AG09319 (cell line): ENCODE results near the gene TSC22D2.

Source experiments
- DNase-seq: peaks from one replicate; pipeline ENCODE4 v3.0.0-alpha.2; 2010; ENCODE audit warnings: low read depth; ENCODE audit errors: extremely low read depth
- TF ChIP-seq, protein P1 (sequence below): IDR thresholded peaks from 2 replicates; pipeline ENCODE4 v1.5.1; 2011; ENCODE audit warnings: low read depth, mild to moderate bottlenecking, inconsistent platforms, low read length, moderate library complexity

The TSC22D2 gene

DNA sequence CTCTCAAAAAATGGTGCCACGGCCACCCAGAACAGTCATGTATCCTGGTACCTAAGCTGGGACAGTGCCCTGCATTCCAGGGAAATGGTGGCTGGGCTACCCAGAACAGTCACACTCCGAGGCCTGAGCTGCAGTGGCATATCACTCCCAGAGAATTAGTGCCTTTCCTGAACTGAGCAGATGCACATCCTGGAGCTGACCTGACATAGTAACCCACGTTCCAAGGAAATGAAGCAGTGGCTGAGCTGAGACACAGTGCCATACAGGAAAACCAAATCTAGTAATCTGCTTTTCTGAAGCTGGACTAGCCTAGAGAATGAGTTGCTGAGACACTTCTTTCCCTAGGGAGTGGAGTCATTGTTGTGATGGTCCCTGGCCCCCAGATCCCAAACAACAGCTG, 96.4 kb downstream of the TSC22D2 start:
- TF ChIP-seq, protein P1, sequence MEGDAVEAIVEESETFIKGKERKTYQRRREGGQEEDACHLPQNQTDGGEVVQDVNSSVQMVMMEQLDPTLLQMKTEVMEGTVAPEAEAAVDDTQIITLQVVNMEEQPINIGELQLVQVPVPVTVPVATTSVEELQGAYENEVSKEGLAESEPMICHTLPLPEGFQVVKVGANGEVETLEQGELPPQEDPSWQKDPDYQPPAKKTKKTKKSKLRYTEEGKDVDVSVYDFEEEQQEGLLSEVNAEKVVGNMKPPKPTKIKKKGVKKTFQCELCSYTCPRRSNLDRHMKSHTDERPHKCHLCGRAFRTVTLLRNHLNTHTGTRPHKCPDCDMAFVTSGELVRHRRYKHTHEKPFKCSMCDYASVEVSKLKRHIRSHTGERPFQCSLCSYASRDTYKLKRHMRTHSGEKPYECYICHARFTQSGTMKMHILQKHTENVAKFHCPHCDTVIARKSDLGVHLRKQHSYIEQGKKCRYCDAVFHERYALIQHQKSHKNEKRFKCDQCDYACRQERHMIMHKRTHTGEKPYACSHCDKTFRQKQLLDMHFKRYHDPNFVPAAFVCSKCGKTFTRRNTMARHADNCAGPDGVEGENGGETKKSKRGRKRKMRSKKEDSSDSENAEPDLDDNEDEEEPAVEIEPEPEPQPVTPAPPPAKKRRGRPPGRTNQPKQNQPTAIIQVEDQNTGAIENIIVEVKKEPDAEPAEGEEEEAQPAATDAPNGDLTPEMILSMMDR, result no peak
- DNase-seq, result no peak

DNA sequence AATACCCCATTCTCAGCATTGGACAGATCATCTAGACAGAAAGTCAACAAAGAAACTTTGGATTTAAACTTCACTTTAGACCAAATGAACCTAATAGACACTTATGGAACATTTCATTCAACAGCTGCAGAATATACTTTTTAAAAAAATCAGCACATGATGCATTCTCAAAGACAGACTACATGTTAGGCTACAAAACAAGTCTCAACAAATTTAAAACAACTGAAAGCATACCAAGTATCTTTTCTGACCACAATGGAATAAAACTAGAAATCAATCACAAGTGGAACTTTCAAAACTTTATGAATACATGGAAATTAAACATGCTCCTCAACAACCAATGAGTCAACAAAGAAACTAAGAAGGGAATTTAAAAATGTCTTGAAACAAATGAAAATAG, 100.3 kb downstream of the TSC22D2 start:
- TF ChIP-seq, protein P1, result no peak
- DNase-seq, result no peak

DNA sequence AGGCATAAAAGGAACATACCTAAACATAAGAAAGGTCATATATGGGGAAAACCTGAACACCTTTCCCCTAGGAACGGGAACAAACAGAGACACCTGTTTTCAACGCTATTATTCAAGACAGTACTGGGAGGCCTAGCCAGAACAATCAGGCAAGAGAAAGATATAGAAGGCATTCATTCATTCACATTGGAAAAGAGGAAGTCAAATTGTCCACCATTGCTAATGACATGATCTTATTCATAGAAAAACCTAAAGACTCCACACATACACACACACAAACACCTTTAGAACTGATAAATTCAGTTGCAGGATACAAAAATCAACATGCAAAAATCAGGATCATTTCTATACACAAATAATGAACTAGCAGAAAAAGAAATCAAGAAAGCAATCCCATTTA, 101.7 kb downstream of the TSC22D2 start:
- no peak for DNase-seq
- TF ChIP-seq, protein P1, result no peak

DNA sequence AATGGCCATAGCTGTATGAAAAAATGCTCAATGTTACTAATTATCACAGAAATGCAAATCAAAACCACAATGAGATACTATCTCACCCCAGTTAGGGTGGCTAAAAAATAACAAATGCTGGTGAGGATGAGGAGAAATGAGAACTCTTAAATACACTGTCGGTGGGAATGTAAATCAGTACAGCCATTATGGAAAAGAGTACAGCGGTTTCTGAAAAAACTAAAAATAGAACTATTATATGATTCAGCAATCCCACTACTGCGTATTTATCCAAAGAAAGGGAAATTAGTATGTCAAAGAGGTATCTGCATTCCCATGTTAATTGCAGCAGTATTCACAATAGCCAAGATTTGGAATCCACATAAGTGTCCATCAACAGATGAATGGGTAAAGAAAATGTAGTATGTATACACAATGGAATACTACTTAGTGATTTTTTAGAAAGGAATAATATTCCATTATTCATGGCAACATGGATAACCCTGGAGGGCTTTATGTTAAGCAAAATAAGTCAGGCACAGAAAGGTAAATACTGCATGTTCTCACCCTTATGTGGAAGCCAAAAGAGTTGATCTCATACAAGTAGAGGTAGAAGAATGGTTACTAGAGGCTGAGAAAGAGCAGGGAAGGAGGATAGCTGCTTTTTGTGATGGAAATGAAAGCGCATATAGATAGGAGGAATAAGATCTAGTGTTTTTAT, 103.2 kb downstream of the TSC22D2 start:
- no peak for DNase-seq
- TF ChIP-seq, protein P1, result no peak

DNA sequence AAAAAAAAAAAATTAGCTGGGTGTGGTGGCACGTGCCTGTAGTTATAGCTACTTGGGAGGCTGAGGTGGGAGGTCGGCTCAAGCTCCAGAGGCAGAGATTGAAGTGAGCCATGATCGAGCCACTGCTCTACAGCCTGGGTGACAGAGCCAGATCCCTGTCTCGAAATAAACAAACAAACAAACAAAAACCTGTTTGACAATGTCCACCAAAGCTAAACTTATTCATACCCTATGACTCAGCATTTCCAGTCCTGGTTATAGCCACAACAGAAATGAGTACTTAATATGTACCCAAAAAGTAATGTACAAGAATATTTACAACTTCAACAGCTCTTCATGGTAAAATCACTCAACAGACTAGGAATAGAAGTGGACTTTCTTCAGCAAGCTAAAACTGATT, 107.1 kb downstream of the TSC22D2 start:
- no peak for DNase-seq
- TF ChIP-seq, protein P1, result no peak
